IMR-90 (cell line): ENCODE data around the gene CMSS1.

Source experiments
- BHLHE40 ChIP-seq: fragments of 150-350 bp; IDR thresholded peaks from 2 replicates; pipeline ENCODE4 v1.6.1; 2016; ENCODE audit warnings: mild to moderate bottlenecking, low read depth, low read length
- FOS ChIP-seq: fragments of 150-350 bp; IDR thresholded peaks from 2 replicates; pipeline ENCODE4 v1.6.1; 2016; ENCODE audit warnings: low read depth, low read length
- MAZ ChIP-seq: IDR thresholded peaks from 2 replicates; pipeline ENCODE4 v1.6.1; 2012; ENCODE audit warnings: low read depth, mild to moderate bottlenecking, low read length, improper control_type of control experiment, moderate library complexity, borderline replicate concordance
- NFE2L2 ChIP-seq: fragments of 150-350 bp; IDR thresholded peaks from 2 replicates; pipeline ENCODE4 v1.6.1; 2016; ENCODE audit warnings: low read depth, mild to moderate bottlenecking, low read length
- POLR2A ChIP-seq: IDR thresholded peaks from 2 replicates; pipeline ENCODE4 v1.6.1; 2012; ENCODE audit warnings: mild to moderate bottlenecking, low read depth, low read length
- RAD21 ChIP-seq: IDR thresholded peaks from 2 replicates; pipeline ENCODE4 v1.6.1; 2012; ENCODE audit warnings: low read length, improper control_type of control experiment
- RCOR1 ChIP-seq: IDR thresholded peaks from 2 replicates; pipeline ENCODE4 v1.6.1; 2012; ENCODE audit warnings: mild to moderate bottlenecking, low read length, improper control_type of control experiment; ENCODE audit not compliant: insufficient replicate concordance
- RFX5 ChIP-seq: IDR thresholded peaks from 2 replicates; pipeline ENCODE4 v1.8.0; 2012; ENCODE audit warnings: low read depth, mild to moderate bottlenecking, low read length, moderate library complexity
- TF ChIP-seq, protein P1 (sequence below): conservative IDR thresholded peaks from 2 replicates; pipeline ENCODE4 v1.5.1; 2012; ENCODE audit warnings: mild to moderate bottlenecking, low read depth, low read length, improper control_type of control experiment
- TF ChIP-seq, protein P2 (sequence below): fragments of 150-350 bp; IDR thresholded peaks from 2 replicates; pipeline ENCODE4 v1.6.1; 2017; ENCODE audit warnings: mild to moderate bottlenecking, antibody characterized with exemption, low read length, low read depth

DNA sequence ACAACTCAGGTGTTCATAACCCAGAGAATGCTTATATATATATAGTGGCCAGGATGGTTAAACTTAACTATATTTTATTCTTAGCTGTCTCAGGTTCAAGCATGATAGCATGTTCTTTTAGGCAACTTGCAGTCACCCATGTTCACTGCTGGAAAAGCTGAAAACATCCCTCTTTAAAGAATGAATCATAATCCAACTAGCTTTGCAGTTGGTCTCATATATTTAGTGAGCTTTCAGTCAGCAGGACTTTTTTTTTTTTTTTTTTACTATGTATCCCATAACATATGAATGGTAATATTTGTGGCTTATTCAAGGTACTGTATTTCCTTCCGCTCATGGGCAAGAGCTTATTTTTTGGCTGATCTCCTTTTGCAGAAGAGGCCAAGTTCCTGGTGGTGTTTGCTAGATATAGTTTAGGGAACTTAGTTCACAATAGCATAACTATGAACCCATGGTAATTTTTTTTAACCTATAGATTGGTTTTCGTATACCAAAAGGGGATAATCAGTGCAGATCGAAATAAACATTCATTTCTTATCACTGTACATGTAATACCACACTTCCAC is 77.6 kb downstream of the CMSS1 start:
- TF ChIP-seq, protein P1, sequence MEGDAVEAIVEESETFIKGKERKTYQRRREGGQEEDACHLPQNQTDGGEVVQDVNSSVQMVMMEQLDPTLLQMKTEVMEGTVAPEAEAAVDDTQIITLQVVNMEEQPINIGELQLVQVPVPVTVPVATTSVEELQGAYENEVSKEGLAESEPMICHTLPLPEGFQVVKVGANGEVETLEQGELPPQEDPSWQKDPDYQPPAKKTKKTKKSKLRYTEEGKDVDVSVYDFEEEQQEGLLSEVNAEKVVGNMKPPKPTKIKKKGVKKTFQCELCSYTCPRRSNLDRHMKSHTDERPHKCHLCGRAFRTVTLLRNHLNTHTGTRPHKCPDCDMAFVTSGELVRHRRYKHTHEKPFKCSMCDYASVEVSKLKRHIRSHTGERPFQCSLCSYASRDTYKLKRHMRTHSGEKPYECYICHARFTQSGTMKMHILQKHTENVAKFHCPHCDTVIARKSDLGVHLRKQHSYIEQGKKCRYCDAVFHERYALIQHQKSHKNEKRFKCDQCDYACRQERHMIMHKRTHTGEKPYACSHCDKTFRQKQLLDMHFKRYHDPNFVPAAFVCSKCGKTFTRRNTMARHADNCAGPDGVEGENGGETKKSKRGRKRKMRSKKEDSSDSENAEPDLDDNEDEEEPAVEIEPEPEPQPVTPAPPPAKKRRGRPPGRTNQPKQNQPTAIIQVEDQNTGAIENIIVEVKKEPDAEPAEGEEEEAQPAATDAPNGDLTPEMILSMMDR, result no peak
- TF ChIP-seq RCOR1 (no peak), RAD21 (no peak), BHLHE40 (no peak), POLR2A (no peak), FOS (no peak), NFE2L2 (no peak), MAZ (no peak), RFX5 (no peak)
- TF ChIP-seq, protein P2, sequence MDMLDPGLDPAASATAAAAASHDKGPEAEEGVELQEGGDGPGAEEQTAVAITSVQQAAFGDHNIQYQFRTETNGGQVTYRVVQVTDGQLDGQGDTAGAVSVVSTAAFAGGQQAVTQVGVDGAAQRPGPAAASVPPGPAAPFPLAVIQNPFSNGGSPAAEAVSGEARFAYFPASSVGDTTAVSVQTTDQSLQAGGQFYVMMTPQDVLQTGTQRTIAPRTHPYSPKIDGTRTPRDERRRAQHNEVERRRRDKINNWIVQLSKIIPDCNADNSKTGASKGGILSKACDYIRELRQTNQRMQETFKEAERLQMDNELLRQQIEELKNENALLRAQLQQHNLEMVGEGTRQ, result no peak
